HG02571 (cell line): ENCODE measurements around the gene DNAH11.
"Not testable (repeated sequence)": the region's sequence is repeated elsewhere in the genome, so short reads cannot be mapped to it uniquely, and the experiment has no call there.

ENCODE experiments used
- ATAC-seq: cut with Tn5 transposase; IDR thresholded peaks from one replicate; pipeline ENCODE4 v1.9.1; 2021; ENCODE audit warnings: mild to moderate bottlenecking, moderate library complexity; ENCODE audit not compliant: unreplicated experiment

The DNAH11 gene

GRCh38 chr7:21918216-21918615, 375.4 kb downstream of the DNAH11 start:
- ATAC-seq = no peak

DNA sequence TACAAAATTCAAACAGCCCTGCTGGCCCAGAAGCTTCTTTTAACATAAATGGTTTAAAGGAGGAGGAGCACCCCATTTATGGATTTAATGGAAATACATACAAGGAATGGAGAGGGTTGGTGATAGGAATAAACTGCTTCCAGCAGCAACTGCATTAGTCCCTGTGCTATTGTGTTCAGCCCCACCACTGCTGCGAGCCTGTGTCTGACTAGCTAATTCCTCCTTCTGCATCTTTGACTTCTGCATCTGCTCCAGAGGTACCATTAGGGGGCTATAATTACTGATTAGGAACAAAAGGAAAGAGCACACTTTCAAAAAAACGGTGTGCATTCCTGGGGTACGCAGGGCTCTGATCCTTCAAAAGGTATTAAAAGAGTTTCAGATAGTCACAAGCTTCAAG, 378.1 kb downstream of the DNAH11 start:
- no peak for ATAC-seq

DNA sequence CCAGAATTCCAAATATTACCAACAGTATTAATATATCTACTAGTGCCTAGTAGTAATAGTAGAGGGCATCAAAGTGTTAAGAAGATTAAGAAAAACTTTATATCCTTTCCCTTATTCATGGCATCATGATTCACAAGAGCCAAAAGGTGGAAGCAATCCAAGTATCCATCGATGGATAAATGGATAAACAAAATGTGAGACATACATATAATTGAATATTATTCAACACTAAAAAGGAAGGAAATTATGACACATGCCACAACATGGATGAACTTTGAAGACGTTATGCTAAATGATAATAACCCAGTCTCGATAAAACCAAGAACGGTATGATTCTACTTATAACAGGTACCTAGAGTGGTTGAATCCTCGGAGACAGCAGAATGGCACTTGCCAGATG, 379.8 kb downstream of the DNAH11 start:
- no peak for ATAC-seq

DNA sequence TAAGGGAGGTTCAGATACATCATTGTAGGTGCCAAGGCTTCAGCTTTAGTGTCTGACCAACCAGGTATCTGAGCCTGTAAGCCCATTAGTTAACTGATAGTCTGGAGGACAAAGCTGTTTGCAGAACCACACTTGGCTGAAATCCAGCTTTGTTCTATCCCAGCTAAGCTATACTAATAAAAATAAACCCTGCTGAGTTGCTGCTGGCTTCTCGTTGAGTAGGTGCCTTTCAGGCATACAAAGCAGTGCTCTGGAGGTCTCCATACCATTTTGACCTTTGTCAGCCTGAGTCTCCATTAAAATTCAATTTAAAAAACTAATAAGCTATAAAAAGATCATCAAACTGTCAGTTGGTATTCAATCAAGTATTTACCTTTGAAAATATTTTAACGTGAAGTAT, 380.8 kb downstream of the DNAH11 start:
- no peak for ATAC-seq

DNA sequence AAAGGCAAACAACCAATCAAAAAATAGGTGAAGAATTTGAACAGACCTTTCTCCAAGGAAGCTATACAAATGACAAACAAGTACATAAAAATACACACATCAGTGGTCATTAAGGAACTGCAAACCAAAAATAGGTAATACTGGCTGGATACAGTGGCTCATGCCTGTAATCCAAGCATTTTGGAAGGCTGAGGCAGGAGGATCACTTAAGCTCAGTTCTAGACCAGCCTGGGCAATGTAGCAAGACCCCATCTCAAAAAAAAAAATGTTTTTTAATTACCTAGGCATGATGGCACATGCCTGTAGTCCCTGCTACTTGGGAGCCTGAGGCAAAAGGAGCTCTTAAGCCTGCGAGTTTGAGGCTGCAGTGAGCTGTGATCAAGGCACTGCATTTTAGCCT, 383.6 kb downstream of the DNAH11 start:
- ATAC-seq = no peak

DNA sequence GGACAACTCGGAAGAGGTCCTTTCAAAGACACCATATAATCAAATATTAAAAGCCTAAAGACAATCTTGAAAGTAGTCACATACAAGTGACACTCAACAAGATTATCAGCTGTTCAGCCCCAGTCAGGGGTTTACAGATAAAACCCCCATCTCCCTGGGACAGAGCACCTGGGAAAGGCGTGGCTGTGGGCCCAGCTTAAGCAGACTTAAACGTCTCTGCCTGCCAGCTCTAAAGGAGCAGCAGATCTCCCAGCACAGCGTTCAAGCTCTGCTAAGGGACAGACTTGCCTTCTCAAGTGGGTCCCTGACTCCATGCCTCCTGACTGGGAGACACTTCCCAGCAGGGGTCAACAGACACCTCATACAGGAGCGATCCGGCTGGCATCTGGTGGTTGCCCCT, 384.9 kb downstream of the DNAH11 start:
- ATAC-seq = no peak

DNA sequence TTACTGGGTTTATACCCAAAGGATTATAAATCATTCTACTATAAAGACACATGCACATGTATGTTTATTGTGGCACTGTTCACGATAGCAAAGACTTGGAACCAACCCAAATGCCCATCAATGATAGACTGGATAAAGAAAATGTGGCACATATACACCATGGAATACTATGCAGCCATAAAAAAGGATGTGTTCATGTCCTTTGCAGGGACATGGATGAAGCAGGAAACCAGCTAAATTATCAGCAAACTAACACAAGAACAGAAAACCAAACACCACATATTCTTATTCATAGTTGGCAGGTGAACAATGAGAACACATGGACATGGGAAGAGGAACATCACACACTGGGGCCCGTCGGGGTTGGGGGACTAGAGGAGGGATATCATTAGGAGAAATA, 390.5 kb downstream of the DNAH11 start:
- not testable (repeated sequence) for ATAC-seq

DNA sequence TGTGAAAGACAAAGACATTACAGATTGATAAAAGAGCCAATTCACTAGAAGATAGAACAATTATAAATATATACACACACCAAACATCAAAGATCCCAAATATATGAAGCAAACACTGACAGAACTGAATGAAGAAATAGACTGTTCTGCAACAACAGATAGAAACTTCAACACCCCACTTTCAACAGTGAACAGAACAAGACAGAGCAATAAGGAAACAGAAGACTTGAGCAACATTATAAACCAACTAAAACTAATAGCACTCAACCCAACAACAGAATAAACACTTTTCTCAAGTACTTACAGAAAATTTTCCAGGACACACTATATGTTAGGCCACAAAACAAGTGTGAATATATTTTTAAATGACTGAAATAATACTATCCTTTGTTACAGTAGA, 392.0 kb downstream of the DNAH11 start:
- ATAC-seq = no peak

- ATAC-seq = no peak
Measured at GRCh38 chr7:21938463-21938862, 395.6 kb downstream of the DNAH11 start.

DNA sequence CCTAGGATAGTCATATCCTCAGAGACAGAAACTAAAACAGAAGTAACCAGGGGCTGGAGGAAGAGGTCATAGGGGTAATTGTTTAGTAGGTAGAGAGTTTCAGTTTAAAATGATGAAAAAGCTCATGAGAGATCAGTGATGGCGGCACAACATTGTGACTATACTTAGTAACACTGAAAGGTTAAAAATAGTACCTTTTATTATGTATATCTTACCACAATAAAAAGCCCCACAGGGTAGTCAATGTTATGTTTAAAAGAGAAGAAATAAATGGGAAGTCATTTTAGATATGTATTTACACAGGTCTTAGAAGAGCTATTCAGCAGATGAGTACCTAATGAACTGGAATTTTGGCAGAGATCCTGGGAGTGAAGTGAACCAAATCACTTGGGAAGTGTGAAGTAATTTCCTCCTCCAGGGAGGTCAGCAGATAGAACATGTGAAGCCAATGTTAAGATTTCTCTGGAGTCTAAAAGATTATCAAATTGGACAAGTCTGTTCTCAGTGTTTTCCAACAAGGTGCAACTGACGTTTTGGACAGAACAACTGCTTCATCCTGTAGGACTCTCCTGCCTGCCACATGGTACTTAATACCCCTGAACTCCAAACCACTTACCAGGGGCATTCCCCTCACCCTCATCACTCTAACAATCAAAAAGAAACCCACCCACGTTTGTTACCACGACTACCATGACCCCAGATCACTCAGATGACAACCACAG, 396.5 kb downstream of the DNAH11 start:
- ATAC-seq = peak; percentile 77

GRCh38 chr7:21939858-21940372, 397.1 kb downstream of the DNAH11 start:
- no peak for ATAC-seq

DNA sequence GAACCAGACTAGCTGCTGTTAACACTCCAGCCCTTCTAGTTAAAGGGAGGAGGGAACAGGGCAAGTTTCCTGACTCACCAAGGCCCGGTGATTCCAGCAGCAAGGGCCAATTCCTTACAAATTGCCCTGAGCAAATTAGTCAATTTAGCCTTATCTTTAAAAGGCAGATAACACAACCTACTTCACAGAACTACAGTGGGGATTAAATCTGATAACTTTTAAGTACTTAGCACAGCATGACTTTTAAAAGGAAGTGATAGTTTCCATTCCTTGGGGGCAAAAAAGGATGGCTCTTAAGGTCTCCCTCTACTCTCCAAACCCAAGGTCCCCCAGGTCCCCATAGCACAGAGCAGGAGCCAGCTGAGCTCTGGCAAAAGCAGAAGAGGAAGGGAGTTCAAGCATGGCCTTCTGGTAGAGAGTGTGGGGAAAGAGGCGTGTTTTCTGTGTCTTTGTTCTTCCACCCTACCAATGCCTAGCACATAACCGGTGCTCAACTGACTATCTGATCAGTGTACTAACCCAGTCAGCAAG, 398.8 kb downstream of the DNAH11 start:
- no peak for ATAC-seq

- no peak for ATAC-seq
Measured at GRCh38 chr7:21942955-21943354, 400.1 kb downstream of the DNAH11 start.

DNA sequence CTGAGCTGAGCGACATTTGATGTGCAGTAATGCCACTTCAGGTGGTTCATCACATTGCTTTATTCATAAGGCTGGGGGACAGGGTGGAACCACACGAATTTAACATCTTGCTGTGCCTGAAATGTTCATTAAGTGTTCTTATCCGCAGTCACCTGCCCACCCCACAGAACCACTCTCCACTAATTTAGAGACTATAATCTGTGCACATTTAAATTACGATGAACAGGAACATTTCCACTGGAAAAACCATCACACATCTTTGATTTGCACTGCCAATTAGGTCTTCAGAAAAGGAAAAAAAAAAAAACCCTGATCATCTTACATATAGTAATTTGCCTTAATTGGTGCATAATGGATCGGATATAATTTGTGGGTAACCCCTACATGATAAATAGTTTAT, 400.6 kb downstream of the DNAH11 start:
- ATAC-seq = no peak

DNA sequence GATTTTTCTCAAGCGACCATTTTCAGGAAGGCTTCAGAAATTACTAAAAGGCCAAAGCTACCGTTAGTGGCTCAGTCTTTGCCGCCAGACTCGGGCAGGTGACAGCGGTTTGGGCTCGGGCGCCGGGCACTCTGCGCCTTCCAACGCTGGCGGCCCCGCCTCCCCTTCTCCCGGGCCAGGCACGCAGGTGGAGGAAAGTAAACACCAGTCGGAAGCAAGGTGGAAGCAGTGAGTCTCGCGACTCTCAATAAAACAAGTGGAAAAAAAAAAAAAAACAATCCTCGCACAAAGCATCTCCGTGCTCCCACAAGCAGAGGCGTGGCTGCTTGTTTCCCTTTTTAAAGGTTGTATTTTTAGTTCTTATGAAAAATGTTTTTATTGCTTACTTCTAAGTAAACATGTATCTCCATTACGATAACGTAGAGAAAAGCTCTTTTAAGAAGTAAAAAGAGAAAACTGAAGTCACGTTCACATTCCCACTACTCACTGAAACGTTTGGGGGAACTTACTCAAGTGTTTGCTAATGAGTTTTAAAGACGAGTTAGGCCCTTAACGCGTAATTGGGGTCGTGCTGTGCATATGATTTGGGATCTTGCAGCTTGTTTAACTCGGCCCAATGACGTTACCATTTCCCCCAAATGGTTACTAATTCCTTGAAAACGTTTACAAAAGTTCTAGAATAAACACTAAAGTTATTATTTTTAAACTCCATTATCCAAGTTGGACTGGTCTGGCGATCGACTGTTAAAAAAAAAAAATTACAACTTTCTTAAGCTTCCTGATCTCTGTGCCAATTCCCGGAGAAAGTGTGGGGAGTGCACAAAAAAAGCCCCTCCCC, 402.0 kb downstream of the DNAH11 start:
- no peak for ATAC-seq

DNA sequence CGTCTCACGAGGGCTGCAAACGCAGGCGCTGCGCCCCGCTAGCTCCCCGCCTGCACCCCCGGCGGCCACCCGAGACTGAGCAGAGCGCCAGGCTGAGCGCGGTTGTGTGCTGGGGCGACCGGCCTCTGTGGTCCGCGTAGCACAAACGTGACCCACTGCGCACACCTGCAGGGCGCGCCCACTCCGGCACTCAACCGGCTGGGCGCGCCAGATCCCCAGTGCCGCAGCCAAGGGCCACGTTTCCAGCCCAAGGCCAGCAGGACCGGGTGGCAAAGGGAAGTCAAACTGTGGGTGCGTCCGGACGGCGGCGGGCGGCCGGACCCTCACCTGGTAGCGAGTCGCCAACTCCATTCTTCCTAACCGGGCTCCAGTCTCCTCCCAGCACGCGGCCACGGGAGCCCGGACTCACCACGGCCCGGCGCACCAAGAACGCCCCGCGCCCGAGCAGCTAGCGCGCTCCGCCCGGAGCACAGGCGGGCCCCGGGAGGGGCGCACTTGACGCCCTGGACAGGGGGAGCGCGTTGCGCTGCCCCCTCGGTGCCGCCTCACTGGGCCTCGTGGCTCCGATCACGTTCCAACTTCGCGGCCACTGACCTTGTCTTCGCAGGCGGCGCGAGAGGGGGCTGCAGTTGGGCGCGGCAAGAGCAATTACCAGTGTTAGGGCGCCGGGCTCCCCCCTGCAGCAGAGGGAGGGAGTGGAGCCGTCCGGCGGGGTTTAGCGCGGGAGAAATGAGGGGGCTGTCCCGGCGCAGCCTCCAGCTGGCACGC, 402.8 kb downstream of the DNAH11 start, which contains the start of gene CDCA7L:
Gene CDCA7L, minus strand, starts transcription at position 446 of the 768 bp plus-strand sequence. Its CDS starts 95 bp downstream, at position 351.
- peak; percentile 87 for ATAC-seq

DNA sequence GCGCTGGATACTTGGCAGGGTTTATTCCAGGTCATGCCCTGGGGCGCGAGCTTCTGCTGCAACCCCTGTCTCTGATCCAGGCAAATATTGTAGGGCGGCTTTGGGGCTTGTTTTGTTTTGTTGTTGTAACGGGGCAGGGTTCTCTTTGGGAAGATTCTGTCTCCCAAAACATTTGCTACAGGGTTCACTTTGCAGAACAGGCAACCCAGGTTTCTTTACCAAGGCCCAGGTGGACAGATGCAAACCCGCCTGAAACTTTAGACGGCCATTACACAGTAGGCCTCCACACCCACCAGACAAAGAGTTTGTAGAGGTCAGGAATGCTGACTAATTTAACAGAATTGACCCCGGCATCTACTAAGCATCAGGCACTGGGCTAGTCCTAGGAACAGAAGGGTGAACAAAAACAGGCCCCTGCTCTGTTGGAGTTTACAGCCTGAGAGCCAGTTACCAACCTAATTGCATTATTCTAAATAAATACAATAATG, 403.4 kb downstream of the DNAH11 start:
- no peak for ATAC-seq

DNA sequence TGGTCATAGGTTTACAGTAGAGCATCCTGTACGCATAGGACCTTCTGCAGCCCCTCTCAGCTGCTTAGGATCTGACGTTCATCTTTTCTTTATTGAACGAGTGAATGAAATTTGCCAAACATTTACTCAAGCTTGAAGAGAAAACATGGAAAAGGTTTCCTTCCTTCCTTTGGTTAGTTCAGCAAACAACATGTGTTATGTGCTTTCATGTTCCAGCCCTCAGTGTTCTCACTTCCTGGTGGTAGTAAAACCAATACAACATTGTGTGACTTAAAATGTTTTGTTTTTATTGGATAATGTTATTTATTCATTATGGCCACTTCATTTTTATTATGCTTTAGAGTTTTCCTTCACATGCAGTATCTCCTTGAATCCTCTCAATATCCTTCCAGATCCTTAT, 404.2 kb downstream of the DNAH11 start:
- no peak for ATAC-seq

GRCh38 chr7:21947946-21948345, 405.1 kb downstream of the DNAH11 start:
- ATAC-seq = no peak

DNA sequence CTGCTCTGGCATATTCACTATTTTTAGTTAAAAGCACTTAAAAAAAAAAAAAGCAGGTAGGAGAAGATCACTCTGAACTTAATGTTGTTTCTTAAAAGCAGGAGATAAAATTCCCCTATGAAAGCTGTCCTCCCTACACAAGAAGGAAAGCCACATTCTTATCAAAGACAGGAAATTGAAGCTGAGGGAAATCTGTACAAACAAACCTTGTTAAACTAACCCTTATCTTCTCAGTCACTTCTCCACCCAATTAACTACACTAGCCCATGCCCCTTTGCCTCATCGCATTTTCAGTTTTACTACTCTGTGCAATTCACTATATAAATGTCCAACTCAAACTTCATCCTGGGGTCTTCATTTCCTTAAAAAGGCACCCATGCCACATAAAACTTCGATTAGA, 405.5 kb downstream of the DNAH11 start:
- ATAC-seq = no peak
